Fibroblast of lung (primary cell): ENCODE measurements around the gene ARTN. TPM values are rescaled to one million over a fixed set of nuclear protein-coding genes. Genes with fewer than 3 reads are reported as not detected.

Experiments used
- DNase-seq, 2 donors: peaks; one replicate each; pipeline versions ENCODE4 v3.0.0 to v3.0.0-alpha.2; 2010; ENCODE audit warnings: low read depth in 2 of 2
- H2AFZ ChIP-seq: 2 replicates; pipeline ENCODE4 v1.5.1; 2012; ENCODE audit warnings: low read length, control low read depth, inconsistent platforms
- H3K27ac ChIP-seq: 2 replicates; pipeline ENCODE4 v1.5.1; 2011; ENCODE audit warnings: low read length, control low read depth; ENCODE audit not compliant: insufficient read depth
- H3K27me3 ChIP-seq: 2 replicates; pipeline ENCODE4 v1.5.1; 2011; ENCODE audit warnings: mild to moderate bottlenecking, low read length; ENCODE audit not compliant: control insufficient read depth, insufficient read depth
- H3K36me3 ChIP-seq: 2 replicates; pipeline ENCODE4 v1.5.1; 2011; ENCODE audit warnings: low read length; ENCODE audit not compliant: control insufficient read depth, insufficient read depth
- H3K4me1 ChIP-seq: 2 replicates; pipeline ENCODE4 v1.5.1; 2011; ENCODE audit warnings: low read length; ENCODE audit not compliant: control insufficient read depth, insufficient read depth; ENCODE audit errors: extremely low read depth
- H3K4me2 ChIP-seq: 2 replicates; pipeline ENCODE4 v1.5.1; 2011; ENCODE audit warnings: low read length, control low read depth; ENCODE audit not compliant: insufficient read depth; ENCODE audit errors: extremely low read depth
- H3K4me3 ChIP-seq, 4 experiments: fragments of 200-600 bp in 1 of 4; sonication (generic) in 1 of 4; replicated peaks in 1 of 4; 2 replicates each; pipeline ENCODE4 v1.5.1; 2011 to 2016; ENCODE audit warnings: low read length in 4 of 4, low read depth in 3 of 4, mild to moderate bottlenecking in 3 of 4, control low read depth in 2 of 4, inconsistent platforms in 1 of 4, mixed read lengths in 1 of 4; ENCODE audit not compliant: insufficient read depth in 1 of 4; ENCODE audit errors: control extremely low read depth in 1 of 4
- H3K79me2 ChIP-seq: 2 replicates; pipeline ENCODE4 v1.5.1; 2012; ENCODE audit warnings: mild to moderate bottlenecking, low read length, inconsistent platforms; ENCODE audit not compliant: control insufficient read depth, insufficient read depth
- H3K9ac ChIP-seq: 2 replicates; pipeline ENCODE4 v1.5.1; 2011; ENCODE audit warnings: mild to moderate bottlenecking, low read length, control low read depth; ENCODE audit not compliant: insufficient read depth
- H3K9me3 ChIP-seq: 2 replicates; pipeline ENCODE4 v1.5.1; 2012; ENCODE audit warnings: low read depth, low read length; ENCODE audit not compliant: control insufficient read depth, insufficient read depth
- H4K20me1 ChIP-seq: 2 replicates; pipeline ENCODE4 v1.5.1; 2011; ENCODE audit warnings: low read length; ENCODE audit not compliant: control insufficient read depth, insufficient read depth; ENCODE audit errors: extremely low read depth
- EZH2 ChIP-seq: IDR thresholded peaks from 2 replicates; pipeline ENCODE4 v1.5.1; 2012; ENCODE audit warnings: low read length, control low read depth, mild to moderate bottlenecking; ENCODE audit errors: missing control alignments
- polyA plus RNA-seq, 2 donors: library from polyadenylated mRNA; depleted of rRNA in 1 of 2; stranded (reverse) in 1 of 2; unstranded in 1 of 2; fragments of >200 nt; gene quantifications; 2 replicates each; pipeline ENCODE4 v1.2.1, GENCODE V29; 2011 to 2012; ENCODE audit warnings: missing spikeins in 1 of 2
- total RNA-seq: library from RNA; depleted of rRNA; stranded (reverse); fragments of >200 nt; gene quantifications from 2 replicates; pipeline ENCODE4 v1.2.1, GENCODE V29; 2014
- TF ChIP-seq, protein P1 (sequence below), 2 donors: IDR thresholded peaks in 1 of 2; conservative IDR thresholded peaks in 1 of 2; 1 replicate in 1 of 2; 2 replicates in 1 of 2; pipeline ENCODE4 v1.5.1; 2011 to 2012; ENCODE audit warnings: low read length in 2 of 2, control low read depth in 1 of 2, inconsistent platforms in 1 of 2, low read depth in 1 of 2, mild to moderate bottlenecking in 1 of 2

Gene ARTN
- total and polyA plus RNA-seq, 2 donors (not counting 1 experiment from before 2014, with no cell fraction given), result 0.06 to 0.50 TPM

GRCh38 chr1:43951021-43951985, 17.7 kb downstream of the ARTN start:
- Histone ChIP-seq H3K79me2 (peaks cover 19% of the 10 kb centered on the region), H3K27me3 (no peaks in the 10 kb centered on the region)
- no peak for TF ChIP-seq EZH2
- TF ChIP-seq, protein P1, sequence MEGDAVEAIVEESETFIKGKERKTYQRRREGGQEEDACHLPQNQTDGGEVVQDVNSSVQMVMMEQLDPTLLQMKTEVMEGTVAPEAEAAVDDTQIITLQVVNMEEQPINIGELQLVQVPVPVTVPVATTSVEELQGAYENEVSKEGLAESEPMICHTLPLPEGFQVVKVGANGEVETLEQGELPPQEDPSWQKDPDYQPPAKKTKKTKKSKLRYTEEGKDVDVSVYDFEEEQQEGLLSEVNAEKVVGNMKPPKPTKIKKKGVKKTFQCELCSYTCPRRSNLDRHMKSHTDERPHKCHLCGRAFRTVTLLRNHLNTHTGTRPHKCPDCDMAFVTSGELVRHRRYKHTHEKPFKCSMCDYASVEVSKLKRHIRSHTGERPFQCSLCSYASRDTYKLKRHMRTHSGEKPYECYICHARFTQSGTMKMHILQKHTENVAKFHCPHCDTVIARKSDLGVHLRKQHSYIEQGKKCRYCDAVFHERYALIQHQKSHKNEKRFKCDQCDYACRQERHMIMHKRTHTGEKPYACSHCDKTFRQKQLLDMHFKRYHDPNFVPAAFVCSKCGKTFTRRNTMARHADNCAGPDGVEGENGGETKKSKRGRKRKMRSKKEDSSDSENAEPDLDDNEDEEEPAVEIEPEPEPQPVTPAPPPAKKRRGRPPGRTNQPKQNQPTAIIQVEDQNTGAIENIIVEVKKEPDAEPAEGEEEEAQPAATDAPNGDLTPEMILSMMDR (conservative IDR thresholded peaks at IDR 0.05 in 1 of 2, IDR thresholded peaks at IDR 0.05 in 1 of 2; ENCODE audit: low read depth in 1 of 2, low read length in 2 of 2), result no peak

GRCh38 chr1:43952731-43953346, 19.2 kb downstream of the ARTN start:
- TF ChIP-seq, protein P1 (conservative IDR thresholded peaks at IDR 0.05 in 1 of 2, IDR thresholded peaks at IDR 0.05 in 1 of 2; ENCODE audit: low read depth in 1 of 2, low read length in 2 of 2), result no peak
- TF ChIP-seq EZH2, result no peak
- Histone ChIP-seq H4K20me1 (no peaks in the 10 kb centered on the region), H3K4me1 (no peaks in the 10 kb centered on the region), H3K9ac (no peak overlapping the region), H3K4me2 (no peak overlapping the region), H3K9me3 (no peaks in the 10 kb centered on the region), H3K27me3 (no peaks in the 10 kb centered on the region), H3K4me3 (no peak overlapping the region), H3K27ac (no peak overlapping the region), H3K36me3 (peaks cover 7% of the 10 kb centered on the region), H2AFZ (no peak overlapping the region), H3K79me2 (peaks cover 11% of the 10 kb centered on the region)
- no peak for DNase-seq

More at GRCh38 chr1:43951021-43951985, 17.7 kb downstream of the ARTN start:
- Histone ChIP-seq H3K9me3 (no peaks in the 10 kb centered on the region), H3K36me3 (peaks cover 2% of the 10 kb centered on the region), H4K20me1 (no peaks in the 10 kb centered on the region), H2AFZ (no peak overlapping the region), H3K4me1 (no peaks in the 10 kb centered on the region), H3K4me3 (no peak overlapping the region), H3K4me2 (no peak overlapping the region), H3K9ac (no peak overlapping the region), H3K27ac (no peak overlapping the region)
- no peak for DNase-seq

- no peaks in the 10 kb centered on the region for H4K20me1 ChIP-seq
- no peak overlapping the region for H2AFZ ChIP-seq
- no peak overlapping the region for H3K9ac ChIP-seq
- H3K9me3 ChIP-seq, result no peaks in the 10 kb centered on the region
- peaks cover 9% of the 10 kb centered on the region for H3K36me3 ChIP-seq
- no peak overlapping the region for H3K4me3 ChIP-seq
- peaks cover 6% of the 10 kb centered on the region for H3K79me2 ChIP-seq
- no peak overlapping the region for H3K4me2 ChIP-seq
- TF ChIP-seq EZH2, result no peak
- no peaks in the 10 kb centered on the region for H3K4me1 ChIP-seq
- DNase-seq, result no peak
- no peak overlapping the region for H3K27ac ChIP-seq
- H3K27me3 ChIP-seq, result no peaks in the 10 kb centered on the region
These were observed 19.8 kb downstream of the ARTN start for GRCh38 chr1:43953361-43953760.
